Mesenchymal stem cell (in vitro differentiated cells and primary cell): ENCODE results near the gene VPS16.

Experiments used
- DNase-seq: peaks from one replicate; pipeline ENCODE4 v3.0.0-alpha.2; 2013
- H2AFZ ChIP-seq: one replicate; pipeline ENCODE4 v1.6.1; 2013; ENCODE audit warnings: low read depth, mild to moderate bottlenecking, control low read depth, inconsistent platforms, low read length, moderate library complexity
- H2AK5ac ChIP-seq: 2 replicates; pipeline ENCODE4 v1.6.1; 2013; ENCODE audit warnings: low read length, moderate library complexity, mild to moderate bottlenecking, inconsistent platforms; ENCODE audit not compliant: severe bottlenecking
- H2BK120ac ChIP-seq: one replicate; pipeline ENCODE4 v1.6.1; 2013; ENCODE audit warnings: low read depth, mild to moderate bottlenecking, inconsistent platforms, low read length, moderate library complexity
- H2BK12ac ChIP-seq, 2 experiments: one replicate each; pipeline ENCODE4 v1.6.1; 2013; ENCODE audit warnings: inconsistent platforms in 2 of 2, low read length in 2 of 2, mild to moderate bottlenecking in 2 of 2, moderate library complexity in 2 of 2, control low read depth in 1 of 2
- H2BK15ac ChIP-seq: one replicate; pipeline ENCODE4 v1.6.1; 2013; ENCODE audit warnings: mild to moderate bottlenecking, low read depth, inconsistent platforms; ENCODE audit not compliant: poor library complexity, severe bottlenecking
- H2BK5ac ChIP-seq: 2 replicates; pipeline ENCODE4 v1.6.1; 2013; ENCODE audit warnings: low read depth, mild to moderate bottlenecking, low read length, control low read depth, inconsistent platforms; ENCODE audit not compliant: poor library complexity, severe bottlenecking
- H3K14ac ChIP-seq, 2 experiments: one replicate each; pipeline ENCODE4 v1.6.1; 2013; ENCODE audit warnings: inconsistent platforms in 2 of 2, low read length in 2 of 2, control low read depth in 1 of 2, mild to moderate bottlenecking in 1 of 2, moderate library complexity in 1 of 2
- H3K18ac ChIP-seq, 2 experiments: one replicate each; pipeline ENCODE4 v1.6.1; 2013; ENCODE audit warnings: inconsistent platforms in 2 of 2, low read length in 2 of 2, control low read depth in 1 of 2, low read depth in 1 of 2, mild to moderate bottlenecking in 1 of 2
- H3K23ac ChIP-seq, 2 experiments: one replicate each; pipeline ENCODE4 v1.6.1; 2013; ENCODE audit warnings: inconsistent platforms in 2 of 2, low read length in 2 of 2, mild to moderate bottlenecking in 2 of 2, moderate library complexity in 2 of 2, control low read depth in 1 of 2
- H3K27ac ChIP-seq: 2 replicates; pipeline ENCODE4 v1.5.1; 2013; ENCODE audit warnings: mild to moderate bottlenecking, moderate library complexity, low read length, control low read depth, inconsistent platforms; ENCODE audit not compliant: poor library complexity, severe bottlenecking
- H3K27me3 ChIP-seq, 2 experiments: 2 replicates each; pipeline versions ENCODE4 v1.6.1 to v1.7.0; 2013; ENCODE audit warnings: low read length in 2 of 2, mild to moderate bottlenecking in 2 of 2, moderate library complexity in 2 of 2, control low read depth in 1 of 2, inconsistent platforms in 1 of 2; ENCODE audit not compliant: control insufficient read depth in 1 of 2, insufficient read depth in 1 of 2
- H3K36me3 ChIP-seq, 2 experiments: 2 replicates each; pipeline versions ENCODE4 v1.6.1 to v1.7.0; 2013; ENCODE audit warnings: low read length in 2 of 2, control low read depth in 1 of 2, inconsistent platforms in 1 of 2, low read depth in 1 of 2, mild to moderate bottlenecking in 1 of 2; ENCODE audit not compliant: insufficient read depth in 2 of 2, control insufficient read depth in 1 of 2
- H3K4ac ChIP-seq, 2 experiments: one replicate each; pipeline ENCODE4 v1.6.1; 2013; ENCODE audit warnings: inconsistent platforms in 2 of 2, low read length in 2 of 2, mild to moderate bottlenecking in 2 of 2, moderate library complexity in 2 of 2, control low read depth in 1 of 2, low read depth in 1 of 2
- H3K4me1 ChIP-seq: 2 replicates; pipeline ENCODE4 v1.6.1; 2013; ENCODE audit warnings: low read depth, low read length, control low read depth; ENCODE audit not compliant: control insufficient read depth, insufficient read depth
- H3K4me2 ChIP-seq: 2 replicates; pipeline ENCODE4 v1.6.1; 2013; ENCODE audit warnings: low read length, mild to moderate bottlenecking, inconsistent platforms; ENCODE audit not compliant: poor library complexity, severe bottlenecking
- H3K4me3 ChIP-seq, 2 experiments: 2 replicates each; pipeline versions ENCODE4 v1.5.1 to v1.7.0; 2013; ENCODE audit warnings: low read length in 2 of 2, mild to moderate bottlenecking in 2 of 2, control low read depth in 1 of 2, low read depth in 1 of 2; ENCODE audit not compliant: insufficient read depth in 1 of 2
- H3K79me1 ChIP-seq: replicated peaks from 2 replicates; pipeline ENCODE4 v1.6.1; 2013; ENCODE audit warnings: mild to moderate bottlenecking, control low read depth, low read length, inconsistent platforms; ENCODE audit not compliant: poor library complexity, severe bottlenecking
- H3K9ac ChIP-seq: 2 replicates; pipeline ENCODE4 v1.7.0; 2013; ENCODE audit warnings: mild to moderate bottlenecking, low read length, moderate library complexity
- H3K9me3 ChIP-seq: 2 replicates; pipeline ENCODE4 v1.7.0; 2013; ENCODE audit warnings: mild to moderate bottlenecking, low read length; ENCODE audit not compliant: control insufficient read depth
- H4K8ac ChIP-seq: one replicate; pipeline ENCODE4 v1.6.1; 2013; ENCODE audit warnings: inconsistent platforms, mild to moderate bottlenecking, low read length, moderate library complexity
- H4K91ac ChIP-seq: one replicate; pipeline ENCODE4 v1.6.1; 2013; ENCODE audit warnings: mild to moderate bottlenecking, low read length, inconsistent platforms
- WGBS: methylation state at CpG from one replicate; pipeline ENCODE4 v1.1.7; 2013; ENCODE audit warnings: mixed read lengths; 5-methylcytosine and 5-hydroxymethylcytosine counted together

VPS16 gene

DNA sequence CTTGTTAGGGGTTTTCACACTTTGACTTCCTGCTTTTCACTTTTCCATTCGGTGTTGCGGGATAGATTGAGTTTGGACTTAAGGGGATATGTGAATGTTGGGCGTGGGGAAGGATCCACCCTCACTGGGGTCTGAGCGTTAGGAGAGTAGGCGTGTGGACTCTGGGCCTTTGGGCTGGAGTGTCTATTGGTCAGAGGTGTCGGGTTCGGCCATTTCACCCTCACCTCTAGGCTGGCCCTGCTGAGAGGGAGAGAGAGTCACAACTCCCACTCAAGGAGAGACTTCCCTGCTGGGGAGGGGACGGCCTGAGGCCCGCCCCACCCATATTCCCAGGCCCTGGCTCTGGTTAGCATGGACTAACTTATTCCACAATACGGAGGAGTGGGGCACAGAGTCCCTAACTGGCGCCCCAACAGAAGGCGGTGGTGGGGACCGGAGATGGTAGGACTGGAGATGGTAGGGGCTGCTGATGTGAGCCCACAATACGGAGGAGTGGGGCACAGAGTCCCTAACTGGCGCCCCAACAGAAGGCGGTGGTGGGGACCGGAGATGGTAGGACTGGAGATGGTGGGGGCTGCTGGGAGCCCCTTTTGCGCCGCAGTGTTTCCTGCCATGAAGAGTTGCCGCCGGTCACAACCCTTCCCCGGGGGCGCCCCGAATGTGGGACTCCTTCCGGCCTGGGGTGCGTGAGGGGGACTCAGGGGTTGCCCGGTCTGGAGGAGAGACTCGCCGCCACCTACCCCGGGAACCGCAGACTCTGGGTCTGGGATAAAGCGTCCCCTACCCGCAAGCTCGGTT is 31.3 kb downstream of the VPS16 start:
- Histone ChIP-seq H2AFZ (peak overlapping the region; percentile 80), H4K91ac (peak overlapping the region; percentile 78), H3K27me3 (no peaks in the 10 kb centered on the region), H3K9ac (peak overlapping the region; percentile 89), H3K4me3 (peak overlapping the region; percentile 61 to 83), H2BK5ac (no peak overlapping the region), H2BK15ac (peak overlapping the region; percentile 40), H2BK12ac (peak overlapping the region; percentile 73 to 87), H3K4me2 (peak overlapping the region; percentile 100), H3K18ac (peak overlapping the region; percentile 89 to 94), H2AK5ac (peak overlapping the region; percentile 40), H4K8ac (peak overlapping the region; percentile 76), H3K4me1 (peaks cover 29% of the 10 kb centered on the region), H2BK120ac (peak overlapping the region; percentile 64), H3K27ac (no peak overlapping the region), H3K36me3 (peaks cover 5 to 6% of the 10 kb centered on the region in 2 experiments), H3K14ac (peak overlapping the region in 1 of 2 experiments; percentile 6), H3K9me3 (no peaks in the 10 kb centered on the region), H3K79me1 (peaks cover 24% of the 10 kb centered on the region), H3K23ac (peak overlapping the region in 1 of 2 experiments; percentile 84), H3K4ac (peak overlapping the region; percentile 9 to 90)
- peak; percentile 16 for DNase-seq
- 44% methylated on average over 32 of the region's 34 CpGs for WGBS

DNA sequence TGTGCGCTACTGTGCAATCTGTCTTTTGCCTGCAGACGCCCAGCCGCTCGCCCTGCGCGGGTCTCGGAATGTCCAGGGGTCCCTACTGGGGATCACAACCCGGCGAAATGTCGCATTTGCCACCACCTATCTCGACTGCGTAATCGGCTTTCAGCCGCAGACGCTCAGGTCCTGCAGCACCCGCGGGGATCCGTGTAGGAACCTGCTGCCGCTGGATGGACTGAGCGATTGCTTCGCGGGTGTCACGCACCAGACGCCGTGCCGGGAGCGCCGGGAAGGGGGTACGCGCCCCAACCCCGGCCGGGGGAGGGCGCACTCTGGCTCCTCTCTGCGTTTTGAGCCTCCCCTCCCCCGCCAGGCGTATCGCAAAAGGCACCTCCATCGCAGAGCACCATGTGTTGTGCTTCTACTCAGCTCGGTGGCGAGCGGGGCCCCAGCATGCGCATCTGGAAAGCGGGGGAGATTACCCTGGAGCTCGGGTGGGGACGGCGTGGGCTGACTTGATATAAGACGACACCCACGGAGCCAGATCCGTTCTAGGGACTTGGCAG is 32.0 kb downstream of the VPS16 start:
- H2BK15ac ChIP-seq = no peak overlapping the region
- peak overlapping the region; percentile 98 for H4K8ac ChIP-seq
- no peaks in the 10 kb centered on the region for H3K27me3 ChIP-seq
- peak overlapping the region; percentile 100 for H3K4me2 ChIP-seq
- no peaks in the 10 kb centered on the region for H3K9me3 ChIP-seq
- peak overlapping the region; percentile 81 to 90 for H3K4ac ChIP-seq
- peak overlapping the region; percentile 89 for H3K9ac ChIP-seq
- peak overlapping the region in 1 of 2 experiments; percentile 94 for H3K14ac ChIP-seq
- H2BK5ac ChIP-seq = no peak overlapping the region
- H3K4me1 ChIP-seq = peaks cover 29% of the 10 kb centered on the region
- peak overlapping the region in 1 of 2 experiments; percentile 80 for H2BK12ac ChIP-seq
- peaks cover 26% of the 10 kb centered on the region for H3K79me1 ChIP-seq
- peaks cover 0 to 3% of the 10 kb centered on the region in 2 experiments for H3K36me3 ChIP-seq
- peak overlapping the region; percentile 80 for H2AFZ ChIP-seq
- H3K4me3 ChIP-seq = peak overlapping the region; percentile 61 to 83
- peak overlapping the region; percentile 34 for H2BK120ac ChIP-seq
- H2AK5ac ChIP-seq = peak overlapping the region; percentile 50
- WGBS = under 1% methylated on average over 49 of the region's 49 CpGs
- H3K27ac ChIP-seq = no peak overlapping the region
- H3K18ac ChIP-seq = peak overlapping the region; percentile 94
- H3K23ac ChIP-seq = peak overlapping the region in 1 of 2 experiments; percentile 84
- DNase-seq = peak; percentile 74
- peak overlapping the region; percentile 89 for H4K91ac ChIP-seq

DNA sequence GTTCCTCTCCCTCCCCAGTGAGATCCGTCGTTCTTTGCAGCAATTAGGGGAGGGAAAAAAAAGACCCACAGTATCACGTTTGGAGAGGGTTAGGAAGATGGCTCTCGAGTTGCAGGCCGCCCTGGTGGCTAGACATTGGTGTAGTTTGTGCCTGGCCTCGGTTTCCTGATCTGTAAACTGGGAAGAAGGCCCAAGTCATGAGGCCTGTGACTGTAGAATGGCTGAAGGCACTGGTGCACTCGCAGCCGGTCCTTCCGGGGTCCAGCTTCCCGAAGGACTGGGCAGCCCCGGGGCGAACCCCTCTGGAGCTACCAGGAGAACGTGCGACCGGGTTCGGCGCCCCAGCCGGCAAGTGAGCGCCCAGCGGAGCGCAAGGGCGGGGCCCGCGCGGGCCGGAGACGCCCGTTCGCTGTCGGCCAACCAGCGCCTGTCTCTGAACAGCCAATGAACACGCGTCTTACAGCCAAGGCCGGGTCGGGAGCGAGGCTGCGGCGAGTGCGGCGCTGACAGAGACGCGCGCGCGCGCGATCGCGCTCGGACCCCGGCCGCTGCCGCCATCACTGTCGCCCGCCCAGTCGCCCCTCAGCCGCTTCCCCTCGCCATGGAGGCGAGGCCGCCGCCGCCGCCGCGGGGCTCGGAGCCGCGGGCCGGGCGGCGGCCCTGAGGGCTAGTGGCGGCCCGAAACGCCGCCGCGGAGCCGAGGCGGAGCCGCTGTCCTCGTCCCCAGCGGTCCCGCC is 32.6 kb downstream of the VPS16 start, which contains the start of gene PTPRA:
Gene PTPRA, plus strand, starts transcription at position 472 of the 737 bp plus-strand sequence. CDS start 90,797 bp downstream, outside the sequence.
- H3K9ac ChIP-seq = peak within 1 kb of the TSS; percentile 89
- peaks cover 0 to 3% of the 10 kb centered on the region in 2 experiments for H3K36me3 ChIP-seq
- H4K8ac ChIP-seq = peak within 1 kb of the TSS; percentile 98
- H3K4me3 ChIP-seq = peak within 1 kb of the TSS; percentile 83 to 85
- H4K91ac ChIP-seq = peak within 1 kb of the TSS; percentile 89
- peak within 1 kb of the TSS in 1 of 2 experiments; percentile 80 for H2BK12ac ChIP-seq
- peak within 1 kb of the TSS; percentile 80 for H2AFZ ChIP-seq
- H3K79me1 ChIP-seq = peaks cover 28% of the 10 kb centered on the region
- H2BK120ac ChIP-seq = peak within 1 kb of the TSS; percentile 92
- H3K27me3 ChIP-seq = no peaks in the 10 kb centered on the region
- H2BK15ac ChIP-seq = peak within 1 kb of the TSS; percentile 96
- no peak within 1 kb of the TSS for H2BK5ac ChIP-seq
- H3K23ac ChIP-seq = peak within 1 kb of the TSS in 1 of 2 experiments; percentile 96
- H3K4me1 ChIP-seq = peaks cover 29% of the 10 kb centered on the region
- H3K9me3 ChIP-seq = no peaks in the 10 kb centered on the region
- DNase-seq = peak; percentile 92
- H2AK5ac ChIP-seq = peak within 1 kb of the TSS; percentile 50
- 1% methylated on average over 67 of the region's 83 CpGs for WGBS
- peak within 1 kb of the TSS; percentile 81 to 90 for H3K4ac ChIP-seq
- H3K14ac ChIP-seq = peak within 1 kb of the TSS in 1 of 2 experiments; percentile 94
- peak within 1 kb of the TSS; percentile 94 for H3K18ac ChIP-seq
- H3K27ac ChIP-seq = no peak within 1 kb of the TSS
- H3K4me2 ChIP-seq = peak within 1 kb of the TSS; percentile 100
